OCI-LY7 (cell line): ENCODE results near the gene ZFTA.

Experiments used
- CTCF ChIP-seq: fragments of 200-600 bp; sonication (generic); conservative IDR thresholded peaks from 2 replicates; pipeline ENCODE4 v1.5.1; 2014; ENCODE audit warnings: mild to moderate bottlenecking, antibody characterized with exemption, low read length, moderate library complexity, mixed read lengths
- EZH2phosphoT487 ChIP-seq: fragments of 200-600 bp; sonication (generic); IDR thresholded peaks from 2 replicates; pipeline ENCODE4 v1.6.1; 2018; ENCODE audit warnings: low read depth, borderline replicate concordance, mild to moderate bottlenecking, mixed run types, antibody characterized with exemption, low read length, moderate library complexity, mixed read lengths

- TF ChIP-seq CTCF, result no peak
- TF ChIP-seq EZH2phosphoT487, result no peak
Observed at GRCh38 chr11:63764340-63764678, 4.3 kb downstream of the ZFTA start.
